HEK293 (cell line): ENCODE measurements around the gene THY1.
"Not testable (repeated sequence)": the region's sequence is repeated elsewhere in the genome, so short reads cannot be mapped to it uniquely, and the experiment has no call there.

ENCODE experiments used
- CTCF ChIA-PET: fragments of 350-600 bp; formaldehyde crosslinking; extraction: SDS; loops from one replicate; lab custom pipeline; 2021; ENCODE audit warnings: antibody characterized with exemption; lab: Yijun Ruan, JAX
- POLR2A ChIA-PET: fragments of 300-600 bp; formaldehyde crosslinking; extraction: SDS; loops from one replicate; lab custom pipeline; 2020; ENCODE audit warnings: antibody characterized with exemption, inconsistent platforms; lab: Yijun Ruan, JAX
- H3K27ac ChIP-seq: fragments of 200-500 bp; sonication (Bioruptor generic); 2 replicates; pipeline ENCODE4 v1.5.1; 2014; ENCODE audit warnings: low read depth, low read length, control low read depth, inconsistent platforms; ENCODE audit errors: extremely low read depth
- H3K36me3 ChIP-seq, 2 experiments: fragments of 200-500 bp in 1 of 2; sonication (Bioruptor generic) in 1 of 2; 1 replicate in 1 of 2; 2 replicates in 1 of 2; pipeline ENCODE4 v1.5.1; 2014 to 2017; ENCODE audit warnings: inconsistent platforms in 2 of 2, low read length in 2 of 2; ENCODE audit not compliant: control insufficient read depth in 2 of 2, insufficient read depth in 1 of 2
- H3K4me1 ChIP-seq: fragments of 200-500 bp; sonication (Bioruptor generic); 2 replicates; pipeline ENCODE4 v1.5.1; 2014; ENCODE audit warnings: mild to moderate bottlenecking, low read length, inconsistent platforms; ENCODE audit not compliant: control insufficient read depth, insufficient read depth
- H3K4me3 ChIP-seq: 2 replicates; pipeline ENCODE4 v1.5.1; 2011; ENCODE audit warnings: low read depth, mild to moderate bottlenecking, control low read depth, low read length, moderate library complexity
- H3K9me3 ChIP-seq: fragments of 200-500 bp; sonication (Bioruptor generic); 2 replicates; pipeline ENCODE4 v1.5.1; 2014; ENCODE audit warnings: low read depth, low read length, inconsistent platforms; ENCODE audit not compliant: control insufficient read depth, insufficient read depth
- KLF8 ChIP-seq: fragments of 450-650 bp; formaldehyde crosslinking; IDR thresholded peaks from 2 replicates; pipeline ENCODE4 v1.5.1; 2016; ENCODE audit warnings: missing biosample characterization, missing genetic modification characterization
- TRIM28 ChIP-seq: IDR thresholded peaks from 2 replicates; pipeline ENCODE4 v1.6.1; 2011; ENCODE audit warnings: low read length, control low read depth, borderline replicate concordance
- ZFHX2 ChIP-seq: fragments of 450-650 bp; formaldehyde crosslinking; conservative IDR thresholded peaks from 2 replicates; pipeline ENCODE4 v1.5.1; 2016; ENCODE audit warnings: missing biosample characterization, missing genetic modification characterization
- ZNF121 ChIP-seq: fragments of 450-650 bp; formaldehyde crosslinking; IDR thresholded peaks from 2 replicates; pipeline ENCODE4 v1.5.1; 2016; ENCODE audit warnings: missing biosample characterization, missing genetic modification characterization
- ZNF16 ChIP-seq: fragments of 450-650 bp; formaldehyde crosslinking; IDR thresholded peaks from 2 replicates; pipeline ENCODE4 v1.5.1; 2016; ENCODE audit warnings: low read depth, missing biosample characterization, missing genetic modification characterization
- ZNF19 ChIP-seq: fragments of 450-650 bp; formaldehyde crosslinking; IDR thresholded peaks from 2 replicates; pipeline ENCODE4; 2016; ENCODE audit warnings: missing biosample characterization, missing genetic modification characterization, low read depth
- ZNF202 ChIP-seq: fragments of 450-650 bp; formaldehyde crosslinking; IDR thresholded peaks from 2 replicates; pipeline ENCODE4 v1.5.1; 2016; ENCODE audit warnings: missing biosample characterization, missing genetic modification characterization, borderline replicate concordance
- ZNF223 ChIP-seq: fragments of 450-650 bp; formaldehyde crosslinking; IDR thresholded peaks from 2 replicates; pipeline ENCODE4 v1.5.1; 2016; ENCODE audit warnings: missing biosample characterization, missing genetic modification characterization
- ZNF239 ChIP-seq: fragments of 450-650 bp; formaldehyde crosslinking; IDR thresholded peaks from 2 replicates; pipeline ENCODE4 v1.5.1; 2016; ENCODE audit warnings: missing biosample characterization, missing genetic modification characterization
- ZNF324 ChIP-seq: fragments of 450-650 bp; formaldehyde crosslinking; IDR thresholded peaks from 2 replicates; pipeline ENCODE4 v1.5.1; 2016; ENCODE audit warnings: missing biosample characterization, missing genetic modification characterization
- ZNF433 ChIP-seq: fragments of 450-650 bp; formaldehyde crosslinking; IDR thresholded peaks from 2 replicates; pipeline ENCODE4 v1.5.1; 2016; ENCODE audit warnings: missing biosample characterization, missing genetic modification characterization, low read depth
- ZNF571 ChIP-seq: fragments of 450-650 bp; formaldehyde crosslinking; IDR thresholded peaks from 2 replicates; pipeline ENCODE4 v1.5.0; 2017; ENCODE audit warnings: missing biosample characterization, missing genetic modification characterization
- ZNF623 ChIP-seq: fragments of 450-650 bp; formaldehyde crosslinking; IDR thresholded peaks from 2 replicates; pipeline ENCODE4 v1.5.1; 2016; ENCODE audit warnings: missing biosample characterization, missing genetic modification characterization
- ZNF677 ChIP-seq: fragments of 450-650 bp; IDR thresholded peaks from 2 replicates; pipeline ENCODE4 v1.5.0; 2018; ENCODE audit warnings: missing biosample characterization, mild to moderate bottlenecking, missing genetic modification characterization, moderate library complexity
- ZNF701 ChIP-seq: fragments of 450-650 bp; formaldehyde crosslinking; IDR thresholded peaks from 2 replicates; pipeline ENCODE4 v1.5.1; 2016; ENCODE audit warnings: missing biosample characterization, missing genetic modification characterization
- ZNF843 ChIP-seq: fragments of 450-650 bp; formaldehyde crosslinking; IDR thresholded peaks from 2 replicates; pipeline ENCODE4 v1.5.1; 2016; ENCODE audit warnings: missing biosample characterization, missing genetic modification characterization
- TF ChIP-seq, protein P1 (sequence below): fragments of 450-650 bp; formaldehyde crosslinking; IDR thresholded peaks from 2 replicates; pipeline ENCODE4 v1.5.1; 2016; ENCODE audit warnings: missing biosample characterization, missing genetic modification characterization
- TF ChIP-seq, protein P2 (sequence below): fragments of 450-650 bp; formaldehyde crosslinking; IDR thresholded peaks from 2 replicates; pipeline ENCODE4 v1.5.1; 2016; ENCODE audit warnings: missing biosample characterization, missing genetic modification characterization
- TF ChIP-seq, protein P3 (sequence below): fragments of 450-650 bp; formaldehyde crosslinking; IDR thresholded peaks from 2 replicates; pipeline ENCODE4 v1.5.0; 2017; ENCODE audit warnings: missing biosample characterization, missing genetic modification characterization, borderline replicate concordance

THY1 gene

DNA sequence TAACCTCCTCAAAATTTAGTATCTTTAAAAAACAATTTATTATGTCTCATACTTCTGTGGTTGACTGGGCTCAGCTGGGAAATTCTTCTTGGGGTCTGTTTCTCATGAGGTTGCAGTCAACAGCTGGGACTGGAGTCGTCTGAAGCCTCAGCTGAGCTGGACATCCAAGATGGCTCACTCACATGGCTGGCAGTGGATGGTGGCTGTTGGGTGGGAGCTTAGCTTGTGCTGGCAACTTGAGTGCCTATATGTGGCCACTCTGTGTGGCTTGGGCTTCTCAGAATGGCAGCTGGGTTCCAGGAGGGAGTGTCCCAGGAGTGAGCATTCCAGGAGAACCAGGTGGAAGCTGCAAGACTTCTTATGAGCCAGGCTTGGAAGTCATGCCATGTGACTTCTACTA, 13.2 kb downstream of the THY1 start:
- CTCF ChIA-PET, result no interaction called here
- H3K9me3 ChIP-seq, result no peaks in the 10 kb centered on the region
- POLR2A ChIA-PET, result no interaction called here

DNA sequence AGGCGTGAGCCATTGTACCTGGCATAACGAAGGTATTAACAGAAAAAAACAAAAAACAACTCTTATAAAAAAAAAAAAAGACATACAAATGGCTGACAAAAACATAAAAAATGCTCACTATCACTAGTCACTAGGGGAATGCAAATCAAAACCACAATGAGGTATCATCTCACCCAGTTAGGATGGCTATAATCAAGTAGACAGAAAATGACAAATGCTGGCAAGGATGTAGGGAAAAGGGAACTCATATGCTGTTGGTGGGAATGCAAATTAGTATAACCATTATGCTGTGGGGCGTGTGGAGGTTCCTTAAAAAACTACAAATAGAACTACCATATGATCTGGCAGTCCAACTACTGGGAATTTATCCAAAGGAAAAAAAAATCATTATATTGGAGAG, 17.0 kb downstream of the THY1 start:
- Histone ChIP-seq H3K27ac (no peak overlapping the region), H3K4me1 (no peaks in the 10 kb centered on the region), H3K36me3 (no peaks in the 10 kb centered on the region), H3K9me3 (no peaks in the 10 kb centered on the region), H3K4me3 (no peak overlapping the region)
- TF ChIP-seq ZNF16 (no peak), KLF8 (tag by site-specific recombination) (no peak)
- CTCF ChIA-PET, result no interaction called here
- POLR2A ChIA-PET, result no interaction called here

More for the DNA sequence above, 13.2 kb downstream of the THY1 start:
- Histone ChIP-seq H3K27ac (no peak overlapping the region), H3K4me3 (no peak overlapping the region), H3K36me3 (no peaks in the 10 kb centered on the region), H3K4me1 (no peaks in the 10 kb centered on the region)
- no peak for TF ChIP-seq ZNF701
- TF ChIP-seq ZNF677 (tag by site-specific recombination), result peak; percentile 76; the same call in 1 of the 2 replicates

DNA sequence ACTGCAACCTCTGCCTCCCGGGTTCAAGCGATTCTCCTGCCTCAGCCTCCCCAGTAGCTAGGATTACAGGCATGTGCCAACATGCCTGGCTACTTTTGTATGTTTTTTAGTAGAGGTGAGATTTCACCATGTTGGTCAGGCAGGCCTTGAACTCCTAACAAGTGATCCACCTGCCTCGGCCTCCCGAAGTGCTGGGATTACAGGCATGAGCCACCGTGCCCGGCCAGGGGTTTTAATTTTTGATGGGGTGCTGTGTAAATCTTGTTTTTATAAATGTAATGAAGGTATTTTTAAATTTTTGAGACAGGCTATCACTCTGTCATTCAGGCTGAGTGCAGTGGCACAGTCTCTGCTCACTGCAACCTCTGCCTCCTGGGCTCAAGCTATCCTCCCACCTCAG, 17.5 kb downstream of the THY1 start:
- CTCF ChIA-PET, result interaction anchor here (1.5 kb wide), 1 partner anchor 69 kb away, joined by 7 read pairs; no protein-coding TSS in a partner anchor

DNA sequence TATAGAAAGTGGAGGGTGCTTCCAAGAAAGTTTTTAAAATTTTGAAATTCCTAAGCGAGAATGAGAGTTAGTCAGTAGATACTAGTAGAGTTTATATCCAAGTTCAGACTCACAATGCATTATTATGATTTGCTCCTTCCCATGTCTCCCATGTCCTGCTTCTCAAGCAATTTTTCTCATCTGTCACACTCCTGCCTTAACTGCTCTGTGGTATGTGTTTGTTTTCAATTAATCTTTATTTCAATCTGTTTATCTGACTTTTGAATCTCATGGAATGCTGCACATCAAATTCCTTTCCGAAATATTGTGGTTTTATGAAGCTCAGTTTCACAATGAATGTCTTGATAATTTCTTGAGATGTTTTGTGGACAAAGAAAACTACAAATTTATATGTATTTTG, 18.1 kb downstream of the THY1 start:
- Histone ChIP-seq H3K4me1 (no peaks in the 10 kb centered on the region), H3K36me3 (no peaks in the 10 kb centered on the region), H3K4me3 (no peak overlapping the region), H3K27ac (no peak overlapping the region), H3K9me3 (no peaks in the 10 kb centered on the region)
- TF ChIP-seq ZNF223 (tag by site-specific recombination), result no peak
- TF ChIP-seq ZNF843, result no peak
- CTCF ChIA-PET, result interaction anchor here (0.6 to 1.5 kb wide), 3 partner anchors 24 to 325 kb away, joined by 3 to 7 read pairs (median 5); partner anchors contain the start of gene USP2
- POLR2A ChIA-PET, result no interaction called here

More for the DNA sequence above, 17.5 kb downstream of the THY1 start:
- H3K4me3 ChIP-seq, H3K4me1 ChIP-seq, POLR2A ChIA-PET, H3K36me3 ChIP-seq, H3K27ac ChIP-seq, H3K9me3 ChIP-seq: not testable (repeated sequence)

DNA sequence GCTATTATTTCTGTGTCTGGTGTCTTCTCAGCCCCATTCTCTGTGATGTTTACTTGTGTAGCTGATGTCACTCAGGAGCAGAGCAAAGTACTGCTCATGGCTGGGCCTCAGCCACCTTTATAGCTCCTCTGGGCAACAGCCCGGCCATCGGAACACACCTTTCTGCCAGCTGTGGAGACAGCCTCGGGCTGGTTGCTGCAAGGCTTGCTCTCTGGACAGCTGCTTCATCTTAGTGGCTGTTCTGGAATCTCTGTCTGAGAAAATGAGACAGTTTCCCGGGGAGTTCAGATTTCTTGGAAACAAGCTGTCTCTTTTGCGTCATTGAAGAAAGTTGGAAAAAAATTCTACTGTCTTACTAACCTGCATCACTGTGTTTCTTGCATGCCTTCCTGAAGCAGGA, 20.0 kb downstream of the THY1 start:
- Histone ChIP-seq H3K27ac (no peak overlapping the region), H3K36me3 (no peaks in the 10 kb centered on the region), H3K9me3 (no peaks in the 10 kb centered on the region), H3K4me3 (no peak overlapping the region), H3K4me1 (no peaks in the 10 kb centered on the region)
- POLR2A ChIA-PET, result interaction anchor here (0.7 to 0.9 kb wide), 2 partner anchors 30 to 779 kb away, joined by 6 read pairs; no protein-coding TSS in a partner anchor
- CTCF ChIA-PET, result interaction anchor here (1.0 kb wide), 2 partner anchors 13 to 64 kb away, joined by 3 read pairs; no protein-coding TSS in a partner anchor
- TF ChIP-seq KLF8 (tag by site-specific recombination) (no peak), ZFHX2 (tag by site-specific recombination) (no peak), ZNF239 (no peak), ZNF121 (tag by site-specific recombination) (no peak), ZNF623 (tag by site-specific recombination) (no peak), ZNF202 (tag by site-specific recombination) (no peak), TRIM28 (no peak), ZNF571 (tag by site-specific recombination) (no peak), ZNF19 (tag by site-specific recombination) (no peak), ZNF324 (tag by site-specific recombination) (no peak), ZNF433 (tag by site-specific recombination) (no peak)
- TF ChIP-seq, protein P1, sequence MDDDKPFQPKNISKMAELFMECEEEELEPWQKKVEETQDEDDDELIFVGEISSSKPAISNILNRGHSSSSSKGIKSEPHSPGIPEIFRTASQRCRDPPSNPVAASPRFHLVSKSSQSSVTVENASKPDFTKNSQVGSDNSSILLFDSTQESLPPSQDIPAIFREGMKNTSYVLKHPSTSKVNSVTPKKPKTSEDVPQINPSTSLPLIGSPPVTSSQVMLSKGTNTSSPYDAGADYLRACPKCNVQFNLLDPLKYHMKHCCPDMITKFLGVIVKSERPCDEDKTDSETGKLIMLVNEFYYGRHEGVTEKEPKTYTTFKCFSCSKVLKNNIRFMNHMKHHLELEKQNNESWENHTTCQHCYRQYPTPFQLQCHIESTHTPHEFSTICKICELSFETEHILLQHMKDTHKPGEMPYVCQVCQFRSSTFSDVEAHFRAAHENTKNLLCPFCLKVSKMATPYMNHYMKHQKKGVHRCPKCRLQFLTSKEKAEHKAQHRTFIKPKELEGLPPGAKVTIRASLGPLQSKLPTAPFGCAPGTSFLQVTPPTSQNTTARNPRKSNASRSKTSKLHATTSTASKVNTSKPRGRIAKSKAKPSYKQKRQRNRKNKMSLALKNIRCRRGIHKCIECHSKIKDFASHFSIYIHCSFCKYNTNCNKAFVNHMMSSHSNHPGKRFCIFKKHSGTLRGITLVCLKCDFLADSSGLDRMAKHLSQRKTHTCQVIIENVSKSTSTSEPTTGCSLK (tag by site-specific recombination), result no peak
- TF ChIP-seq, protein P2, sequence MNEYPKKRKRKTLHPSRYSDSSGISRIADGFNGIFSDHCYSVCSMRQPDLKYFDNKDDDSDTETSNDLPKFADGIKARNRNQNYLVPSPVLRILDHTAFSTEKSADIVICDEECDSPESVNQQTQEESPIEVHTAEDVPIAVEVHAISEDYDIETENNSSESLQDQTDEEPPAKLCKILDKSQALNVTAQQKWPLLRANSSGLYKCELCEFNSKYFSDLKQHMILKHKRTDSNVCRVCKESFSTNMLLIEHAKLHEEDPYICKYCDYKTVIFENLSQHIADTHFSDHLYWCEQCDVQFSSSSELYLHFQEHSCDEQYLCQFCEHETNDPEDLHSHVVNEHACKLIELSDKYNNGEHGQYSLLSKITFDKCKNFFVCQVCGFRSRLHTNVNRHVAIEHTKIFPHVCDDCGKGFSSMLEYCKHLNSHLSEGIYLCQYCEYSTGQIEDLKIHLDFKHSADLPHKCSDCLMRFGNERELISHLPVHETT (tag by site-specific recombination), result no peak
- TF ChIP-seq, protein P3, sequence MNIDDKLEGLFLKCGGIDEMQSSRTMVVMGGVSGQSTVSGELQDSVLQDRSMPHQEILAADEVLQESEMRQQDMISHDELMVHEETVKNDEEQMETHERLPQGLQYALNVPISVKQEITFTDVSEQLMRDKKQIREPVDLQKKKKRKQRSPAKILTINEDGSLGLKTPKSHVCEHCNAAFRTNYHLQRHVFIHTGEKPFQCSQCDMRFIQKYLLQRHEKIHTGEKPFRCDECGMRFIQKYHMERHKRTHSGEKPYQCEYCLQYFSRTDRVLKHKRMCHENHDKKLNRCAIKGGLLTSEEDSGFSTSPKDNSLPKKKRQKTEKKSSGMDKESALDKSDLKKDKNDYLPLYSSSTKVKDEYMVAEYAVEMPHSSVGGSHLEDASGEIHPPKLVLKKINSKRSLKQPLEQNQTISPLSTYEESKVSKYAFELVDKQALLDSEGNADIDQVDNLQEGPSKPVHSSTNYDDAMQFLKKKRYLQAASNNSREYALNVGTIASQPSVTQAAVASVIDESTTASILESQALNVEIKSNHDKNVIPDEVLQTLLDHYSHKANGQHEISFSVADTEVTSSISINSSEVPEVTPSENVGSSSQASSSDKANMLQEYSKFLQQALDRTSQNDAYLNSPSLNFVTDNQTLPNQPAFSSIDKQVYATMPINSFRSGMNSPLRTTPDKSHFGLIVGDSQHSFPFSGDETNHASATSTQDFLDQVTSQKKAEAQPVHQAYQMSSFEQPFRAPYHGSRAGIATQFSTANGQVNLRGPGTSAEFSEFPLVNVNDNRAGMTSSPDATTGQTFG (tag by site-specific recombination), result no peak
